ENCODE measurements around the gene COPB2.

The COPB2 gene

GRCh38 chr3:139327861-139328260, 61.6 kb downstream of the COPB2 start:
- DNase-seq (ENCODE audit: low read depth, low spot score): no peak

- DNase-seq (ENCODE audit: low read depth, low spot score): no peak
Observed at GRCh38 chr3:139327231-139327630, 62.2 kb downstream of the COPB2 start.

GRCh38 chr3:139326707-139327106, 62.7 kb downstream of the COPB2 start:
- DNase-seq (ENCODE audit: low read depth, low spot score): no peak

- DNase-seq (ENCODE audit: low read depth, low spot score): no peak
Observed at GRCh38 chr3:139326131-139326530, 63.3 kb downstream of the COPB2 start.

GRCh38 chr3:139325551-139325950, 63.9 kb downstream of the COPB2 start:
- no peak for DNase-seq (ENCODE audit: low read depth, low spot score)

GRCh38 chr3:139324456-139324855, 65.0 kb downstream of the COPB2 start:
- DNase-seq (ENCODE audit: low read depth, low spot score): no peak

- DNase-seq (ENCODE audit: low read depth, low spot score): no peak
Observed at GRCh38 chr3:139323146-139323545, 66.3 kb downstream of the COPB2 start.

GRCh38 chr3:139322346-139322745, 67.1 kb downstream of the COPB2 start:
- no peak for DNase-seq (ENCODE audit: low read depth, low spot score)

GRCh38 chr3:139320551-139321309, 68.7 kb downstream of the COPB2 start:
- DNase-seq (ENCODE audit: low read depth, low spot score): no peak

- DNase-seq (ENCODE audit: low read depth, low spot score): no peak
Observed at GRCh38 chr3:139319428-139320402, 69.7 kb downstream of the COPB2 start.

- DNase-seq (ENCODE audit: low read depth, low spot score): no peak
Observed at GRCh38 chr3:139318826-139319225, 70.6 kb downstream of the COPB2 start.

- no peak for DNase-seq (ENCODE audit: low read depth, low spot score)
Observed at GRCh38 chr3:139318431-139318816, 71.0 kb downstream of the COPB2 start.

- no peak for DNase-seq (ENCODE audit: low read depth, low spot score)
Observed at GRCh38 chr3:139317660-139318430, 71.6 kb downstream of the COPB2 start.

- no peak for DNase-seq (ENCODE audit: low read depth, low spot score)
Observed at GRCh38 chr3:139317215-139317614, 72.2 kb downstream of the COPB2 start.

GRCh38 chr3:139313921-139314320, 75.5 kb downstream of the COPB2 start:
- DNase-seq (ENCODE audit: low read depth, low spot score): no peak

GRCh38 chr3:139312959-139313358, 76.5 kb downstream of the COPB2 start:
- no peak for DNase-seq (ENCODE audit: low read depth, low spot score)

GRCh38 chr3:139312416-139312815, 77.0 kb downstream of the COPB2 start:
- no peak for DNase-seq (ENCODE audit: low read depth, low spot score)

GRCh38 chr3:139311557-139311956, 77.9 kb downstream of the COPB2 start:
- DNase-seq (ENCODE audit: low read depth, low spot score): no peak

- DNase-seq (ENCODE audit: low read depth, low spot score): peak; percentile 80
Observed at GRCh38 chr3:139310474-139310933, 78.9 kb downstream of the COPB2 start.

- peak; percentile 29 for DNase-seq (ENCODE audit: low read depth, low spot score)
Observed at GRCh38 chr3:139309880-139310279, 79.6 kb downstream of the COPB2 start.

GRCh38 chr3:139309061-139309591, 80.3 kb downstream of the COPB2 start:
- no peak for DNase-seq (ENCODE audit: low read depth, low spot score)
